IMR-90 (cell line): ENCODE data around the gene MICAL3.

Experiments used
- CTCF ChIP-seq: conservative IDR thresholded peaks from 2 replicates; pipeline ENCODE4 v1.5.1; 2012; ENCODE audit warnings: mild to moderate bottlenecking, low read depth, low read length, improper control_type of control experiment
- POLR2A ChIP-seq: IDR thresholded peaks from 2 replicates; pipeline ENCODE4 v1.6.1; 2012; ENCODE audit warnings: mild to moderate bottlenecking, low read depth, low read length
- SMC3 ChIP-seq: fragments of 150-350 bp; IDR thresholded peaks from 2 replicates; pipeline ENCODE4 v1.6.1; 2016; ENCODE audit warnings: low read depth, mild to moderate bottlenecking, antibody characterized with exemption, low read length, moderate library complexity

GRCh38 chr22:17962168-17962567 is 62.2 kb downstream of the MICAL3 start:
- TF ChIP-seq CTCF (no peak), POLR2A (no peak), SMC3 (no peak)
